Measurements from ENCODE around the gene OR7G3. TPM values are rescaled to one million over a fixed set of nuclear protein-coding genes. Genes with fewer than 3 reads are reported as not detected.

The OR7G3 gene
- total and polyA plus RNA-seq, 2 donors (not counting 1 experiment from before 2014, with no cell fraction given) = not detected

GRCh38 chr19:9165261-9165660 is 38.5 kb upstream of the OR7G3 start:
- Histone ChIP-seq H3K36me3 (replicated peaks in 1 of 2; ENCODE audit: control extremely low read depth in 1 of 2, control insufficient read depth in 1 of 2, extremely low read depth in 1 of 2, insufficient read depth in 2 of 2, low read length in 1 of 2) (peaks cover 4 to 43% of the 10 kb centered on the region in 2 experiments), H3K4me1 (ENCODE audit: control insufficient read depth in 2 of 2, insufficient read depth in 2 of 2, low read length in 2 of 2) (no peaks in the 10 kb centered on the region), H4K20me1 (ENCODE audit: control insufficient read depth, insufficient read depth, low read length, poor library complexity, severe bottlenecking) (no peaks in the 10 kb centered on the region), H2AFZ (ENCODE audit: insufficient read depth, low read depth, low read length, poor library complexity, severe bottlenecking) (no peak overlapping the region), H3K79me2 (ENCODE audit: control insufficient read depth, insufficient read depth, low read length) (peaks cover 25% of the 10 kb centered on the region), H3K4me2 (replicated peaks; ENCODE audit: low read depth, low read length, poor library complexity, severe bottlenecking) (no peak overlapping the region), H3K27ac (ENCODE audit: low read length in 2 of 2) (no peak overlapping the region), H3K9me3 (ENCODE audit: control extremely low read depth in 1 of 3, control insufficient read depth in 2 of 3, insufficient read depth in 1 of 3, low read length in 2 of 3) (peaks cover 1 to 29% (median 6%) of the 10 kb centered on the region in 3 donors), H3K27me3 (replicated peaks in 1 of 4; ENCODE audit: control extremely low read depth in 1 of 4, control insufficient read depth in 3 of 4, insufficient read depth in 4 of 4, low read length in 3 of 4) (no peaks in the 10 kb centered on the region), H3K9ac (ENCODE audit: low read length) (no peak overlapping the region), H3K4me3 (ENCODE audit: control extremely low read depth in 1 of 5, extremely low read depth in 1 of 5, insufficient read depth in 1 of 5, low read depth in 2 of 5, low read length in 4 of 5) (no peak overlapping the region)
- DNase-seq (no peak), ATAC-seq (ENCODE audit: low read depth) (no peak)
- WGBS (ENCODE audit: insufficient coverage) = no CpG with 5 or more reads among the region's 3 CpGs
- Mint-ChIP-seq H3K27me3 (no peaks in the 10 kb centered on the region), H3K27ac (no peak overlapping the region), H3K4me3 (no peak overlapping the region), H3K9me3 (ENCODE audit: insufficient read depth) (no peaks in the 10 kb centered on the region), H3K4me1 (no peaks in the 10 kb centered on the region)
- CTCF ChIA-PET = no interaction called here
- intact Hi-C loops (cut with micrococcal nuclease) = no loop called here
- POLR2A ChIA-PET = no interaction called here
- TF ChIP-seq CTCF (IDR thresholded peaks at IDR 0.05) (no peak), EZH2 (IDR thresholded peaks at IDR 0.05; ENCODE audit: borderline replicate concordance, insufficient read depth, low read depth, low read length, poor library complexity, severe bottlenecking) (no peak)

GRCh38 chr19:9161427-9161826 is 34.7 kb upstream of the OR7G3 start:
- peaks cover under 1 to 43% (median 6%) of the 10 kb centered on the region in 3 donors for H3K9me3 ChIP-seq (ENCODE audit: control extremely low read depth in 1 of 3, control insufficient read depth in 2 of 3, insufficient read depth in 1 of 3, low read length in 2 of 3)

More at GRCh38 chr19:9161427-9161826, 34.7 kb upstream of the OR7G3 start:
- peaks cover 6 to 79% of the 10 kb centered on the region in 2 experiments for H3K36me3 ChIP-seq (replicated peaks in 1 of 2; ENCODE audit: control extremely low read depth in 1 of 2, control insufficient read depth in 1 of 2, extremely low read depth in 1 of 2, insufficient read depth in 2 of 2, low read length in 1 of 2)
- intact Hi-C loops (cut with micrococcal nuclease) = no loop called here
- DNase-seq = no peak
- no peak for ATAC-seq (ENCODE audit: low read depth)
- POLR2A ChIA-PET = no interaction called here
- H3K4me3 ChIP-seq (ENCODE audit: control extremely low read depth in 1 of 5, extremely low read depth in 1 of 5, insufficient read depth in 1 of 5, low read depth in 2 of 5, low read length in 4 of 5) = no peak overlapping the region
- H3K4me3 Mint-ChIP-seq = no peak overlapping the region
- no peak overlapping the region for H3K27ac ChIP-seq (ENCODE audit: low read length in 2 of 2)
- peaks cover 12% of the 10 kb centered on the region for H3K4me1 Mint-ChIP-seq
- WGBS (ENCODE audit: insufficient coverage) = 100% methylated on average over 9 of the region's 12 CpGs
- no peak overlapping the region for H3K4me2 ChIP-seq (replicated peaks; ENCODE audit: low read depth, low read length, poor library complexity, severe bottlenecking)
- H3K4me1 ChIP-seq (ENCODE audit: control insufficient read depth in 2 of 2, insufficient read depth in 2 of 2, low read length in 2 of 2) = peaks cover 10 to 15% of the 10 kb centered on the region in 2 donors
- no peaks in the 10 kb centered on the region for H3K27me3 ChIP-seq (replicated peaks in 1 of 4; ENCODE audit: control extremely low read depth in 1 of 4, control insufficient read depth in 3 of 4, insufficient read depth in 4 of 4, low read length in 3 of 4)
- H3K9ac ChIP-seq (ENCODE audit: low read length) = no peak overlapping the region
- H3K9me3 Mint-ChIP-seq (ENCODE audit: insufficient read depth) = no peaks in the 10 kb centered on the region
- no peak overlapping the region for H3K27ac Mint-ChIP-seq
- H3K27me3 Mint-ChIP-seq = no peaks in the 10 kb centered on the region
- CTCF ChIA-PET = no interaction called here
- no peaks in the 10 kb centered on the region for H4K20me1 ChIP-seq (ENCODE audit: control insufficient read depth, insufficient read depth, low read length, poor library complexity, severe bottlenecking)
- no peak for TF ChIP-seq CTCF (IDR thresholded peaks at IDR 0.05)
- TF ChIP-seq EZH2 (IDR thresholded peaks at IDR 0.05; ENCODE audit: borderline replicate concordance, insufficient read depth, low read depth, low read length, poor library complexity, severe bottlenecking) = no peak
- peaks cover 50% of the 10 kb centered on the region for H3K79me2 ChIP-seq (ENCODE audit: control insufficient read depth, insufficient read depth, low read length)
- no peak overlapping the region for H2AFZ ChIP-seq (ENCODE audit: insufficient read depth, low read depth, low read length, poor library complexity, severe bottlenecking)

All from B cell (primary cell).